Karpas-422 (cell line): ENCODE data around the gene HNF4A. TPM values are rescaled to one million over a fixed set of nuclear protein-coding genes. Genes with fewer than 3 reads are reported as not detected.

Experiments
- DNase-seq: peaks from one replicate; pipeline ENCODE4 v3.0.0-alpha.2; 2015
- H2AFZ ChIP-seq: fragments of 200-600 bp; sonication (generic); 2 replicates; pipeline ENCODE4 v1.6.1; 2014; ENCODE audit warnings: antibody characterized with exemption, low read length, mixed read lengths
- H3K27ac ChIP-seq: fragments of 200-600 bp; sonication (generic); 2 replicates; pipeline ENCODE4 v1.5.1; 2014; ENCODE audit warnings: mild to moderate bottlenecking, low read length, moderate library complexity
- H3K27me3 ChIP-seq: fragments of 200-600 bp; sonication (generic); 2 replicates; pipeline ENCODE4 v1.6.1; 2014; ENCODE audit warnings: low read length, mixed read lengths
- H3K36me3 ChIP-seq: fragments of 200-600 bp; sonication (generic); 2 replicates; pipeline ENCODE4 v1.6.1; 2014; ENCODE audit warnings: low read length, mixed read lengths; ENCODE audit not compliant: insufficient read depth
- H3K4me1 ChIP-seq: fragments of 200-600 bp; sonication (generic); 2 replicates; pipeline ENCODE4 v1.6.1; 2014; ENCODE audit warnings: mild to moderate bottlenecking, low read length, mixed read lengths
- H3K4me2 ChIP-seq: fragments of 200-600 bp; sonication (generic); 2 replicates; pipeline ENCODE4 v1.6.1; 2014; ENCODE audit warnings: low read length, low read depth, mild to moderate bottlenecking; ENCODE audit not compliant: poor library complexity, severe bottlenecking
- H3K4me3 ChIP-seq: fragments of 200-600 bp; sonication (generic); 2 replicates; pipeline ENCODE4 v1.5.1; 2014; ENCODE audit warnings: mild to moderate bottlenecking, antibody characterized with exemption, low read length, mixed read lengths
- H3K79me2 ChIP-seq: fragments of 200-600 bp; sonication (generic); 2 replicates; pipeline ENCODE4 v1.6.1; 2014; ENCODE audit warnings: mild to moderate bottlenecking, low read length, mixed read lengths
- H3K9ac ChIP-seq: fragments of 200-600 bp; sonication (generic); 2 replicates; pipeline ENCODE4 v1.6.0; 2014; ENCODE audit warnings: low read length
- H3K9me2 ChIP-seq: fragments of 200-600 bp; sonication (generic), shearing (Covaris generic); replicated peaks from 2 replicates; pipeline ENCODE4 v1.6.0; 2014; ENCODE audit warnings: mild to moderate bottlenecking, low read length, moderate library complexity; ENCODE audit not compliant: insufficient read depth
- H3K9me3 ChIP-seq: fragments of 300-700, 200-600 bp; sonication (generic); 2 replicates; pipeline ENCODE4 v1.6.1; 2014; ENCODE audit warnings: low read length, mixed read lengths
- H4K20me1 ChIP-seq: fragments of 200-600 bp; sonication (generic); 2 replicates; pipeline ENCODE4 v1.6.1; 2014; ENCODE audit warnings: mild to moderate bottlenecking, antibody characterized with exemption, low read length, low read depth; ENCODE audit not compliant: insufficient read depth
- total RNA-seq: library from RNA; depleted of rRNA; stranded (reverse); fragments of >200 nt; shearing (Covaris generic); gene quantifications from 2 replicates; pipeline ENCODE4 v1.2.3, GENCODE V29; 2014; ENCODE audit warnings: low replicate concordance

Gene HNF4A
- total RNA-seq, 1 experiment from 2014 or later: not detected

- DNase-seq: no peak
- H3K4me2 ChIP-seq: no peak overlapping the region
- H4K20me1 ChIP-seq: no peaks in the 10 kb centered on the region
- H3K4me1 ChIP-seq: no peaks in the 10 kb centered on the region
- H3K27ac ChIP-seq: no peak overlapping the region
- H3K4me3 ChIP-seq: no peak overlapping the region
- peaks cover 3% of the 10 kb centered on the region; the same call in 1 of the 2 replicates for H3K27me3 ChIP-seq
- H3K9me2 ChIP-seq: no peaks in the 10 kb centered on the region
- H2AFZ ChIP-seq: no peak overlapping the region
- no peaks in the 10 kb centered on the region for H3K36me3 ChIP-seq
- no peak overlapping the region for H3K9ac ChIP-seq
- H3K9me3 ChIP-seq: no peaks in the 10 kb centered on the region
- no peaks in the 10 kb centered on the region for H3K79me2 ChIP-seq
These were observed 95.5 kb downstream of the HNF4A start for GRCh38 chr20:44450903-44451450.

DNA sequence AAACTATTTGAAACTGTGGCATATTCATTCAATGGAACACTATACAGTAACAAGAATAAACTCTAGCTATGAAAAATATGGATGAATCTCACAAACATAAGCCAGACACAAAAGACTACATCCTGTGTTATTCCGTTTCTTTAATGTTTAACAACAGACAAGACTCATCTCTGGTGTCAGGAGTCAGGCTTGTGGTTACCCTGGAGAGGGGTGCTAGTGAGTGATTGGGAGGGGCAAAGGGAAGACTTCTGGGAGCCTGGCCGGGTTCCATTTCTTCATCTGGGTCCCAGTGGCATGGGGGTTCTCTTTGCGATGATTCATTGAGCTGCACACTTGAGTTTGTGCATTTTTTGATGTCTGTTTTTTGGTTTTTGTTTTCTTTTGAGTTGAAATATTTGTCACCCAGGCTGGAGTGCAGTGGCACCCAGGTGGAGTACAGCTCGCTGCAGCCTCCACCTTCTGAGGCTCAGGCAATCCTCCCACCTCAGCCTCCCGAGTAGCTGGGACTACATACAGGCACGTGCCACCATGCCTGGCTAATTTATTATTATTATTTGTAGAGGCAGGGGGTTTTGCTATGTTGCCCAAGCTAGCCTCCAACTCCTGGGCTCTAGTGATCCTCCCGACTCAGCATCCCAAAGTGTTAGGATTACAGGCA lies 98.9 kb downstream of the HNF4A start:
- no peaks in the 10 kb centered on the region for H3K4me1 ChIP-seq
- H4K20me1 ChIP-seq: no peaks in the 10 kb centered on the region
- no peak overlapping the region for H3K27ac ChIP-seq
- H3K36me3 ChIP-seq: no peaks in the 10 kb centered on the region
- no peaks in the 10 kb centered on the region for H3K9me2 ChIP-seq
- H3K4me2 ChIP-seq: no peak overlapping the region
- no peaks in the 10 kb centered on the region for H3K27me3 ChIP-seq
- H3K79me2 ChIP-seq: no peaks in the 10 kb centered on the region
- DNase-seq: no peak
- H2AFZ ChIP-seq: no peak overlapping the region
- no peaks in the 10 kb centered on the region for H3K9me3 ChIP-seq
- H3K4me3 ChIP-seq: no peak overlapping the region
- H3K9ac ChIP-seq: no peak overlapping the region

- H3K27ac ChIP-seq: no peak overlapping the region
- no peaks in the 10 kb centered on the region for H3K79me2 ChIP-seq
- no peaks in the 10 kb centered on the region for H3K9me2 ChIP-seq
- no peak overlapping the region for H2AFZ ChIP-seq
- H3K36me3 ChIP-seq: no peaks in the 10 kb centered on the region
- H3K4me3 ChIP-seq: no peak overlapping the region
- no peak overlapping the region for H3K9ac ChIP-seq
- H3K4me1 ChIP-seq: no peaks in the 10 kb centered on the region
- no peaks in the 10 kb centered on the region for H3K9me3 ChIP-seq
- H4K20me1 ChIP-seq: no peaks in the 10 kb centered on the region
- DNase-seq: no peak
- no peaks in the 10 kb centered on the region for H3K27me3 ChIP-seq
- H3K4me2 ChIP-seq: no peak overlapping the region
These were observed 99.6 kb downstream of the HNF4A start for GRCh38 chr20:44455126-44455525.

- no peaks in the 10 kb centered on the region for H3K9me2 ChIP-seq
- no peak overlapping the region for H3K27ac ChIP-seq
- H3K27me3 ChIP-seq: no peaks in the 10 kb centered on the region
- no peak for DNase-seq
- no peaks in the 10 kb centered on the region for H3K79me2 ChIP-seq
- no peak overlapping the region for H2AFZ ChIP-seq
- H3K4me2 ChIP-seq: no peak overlapping the region
- H3K4me1 ChIP-seq: no peaks in the 10 kb centered on the region
- H3K9ac ChIP-seq: no peak overlapping the region
- H3K9me3 ChIP-seq: no peaks in the 10 kb centered on the region
- H4K20me1 ChIP-seq: no peaks in the 10 kb centered on the region
- H3K36me3 ChIP-seq: no peaks in the 10 kb centered on the region
- H3K4me3 ChIP-seq: no peak overlapping the region
These were observed 101.1 kb downstream of the HNF4A start for GRCh38 chr20:44456611-44457010.

DNA sequence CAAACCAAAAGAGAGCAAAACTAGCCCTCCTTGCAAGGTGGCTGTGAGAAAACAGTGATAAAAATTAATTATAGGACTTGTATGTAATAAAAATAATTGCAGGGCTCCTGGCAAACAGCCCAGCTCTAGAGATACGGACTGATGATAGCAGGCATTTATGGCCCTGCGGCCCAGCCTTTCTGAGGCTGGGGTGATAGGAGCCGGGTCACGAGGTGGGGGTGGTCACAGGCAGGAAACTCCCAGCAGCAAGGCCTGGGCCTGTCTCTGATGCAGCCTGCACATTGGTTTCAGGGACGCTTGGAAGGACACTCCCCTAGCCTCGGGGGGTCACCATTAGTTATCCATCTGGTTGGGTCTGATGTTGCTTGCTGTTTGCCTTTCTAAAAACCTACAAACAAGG lies 101.5 kb downstream of the HNF4A start:
- Histone ChIP-seq H3K9me3 (no peaks in the 10 kb centered on the region), H3K4me1 (no peaks in the 10 kb centered on the region), H2AFZ (no peak overlapping the region), H3K79me2 (no peaks in the 10 kb centered on the region), H3K4me2 (no peak overlapping the region), H4K20me1 (no peaks in the 10 kb centered on the region), H3K4me3 (no peak overlapping the region), H3K9me2 (no peaks in the 10 kb centered on the region), H3K9ac (no peak overlapping the region), H3K27me3 (no peaks in the 10 kb centered on the region), H3K27ac (no peak overlapping the region), H3K36me3 (no peaks in the 10 kb centered on the region)
- no peak for DNase-seq

DNA sequence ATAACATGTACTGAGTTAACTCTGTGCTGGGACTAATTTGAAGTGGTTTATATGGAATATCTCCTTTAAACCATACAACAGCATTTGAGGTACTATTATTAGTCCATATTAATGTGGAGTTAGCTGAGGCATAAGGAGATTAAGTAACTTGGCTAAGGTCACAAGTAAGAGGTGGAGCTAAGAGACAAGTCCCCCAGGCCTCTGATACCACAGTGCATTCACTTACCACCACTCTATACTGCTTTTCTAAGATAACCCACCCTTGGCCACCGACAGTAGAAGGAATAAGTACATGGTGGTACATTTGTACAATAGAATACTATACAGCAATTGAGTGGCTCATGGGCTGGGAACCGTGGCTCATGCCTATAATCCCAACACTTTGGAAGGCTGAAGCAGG lies 103.8 kb downstream of the HNF4A start:
- Histone ChIP-seq H3K4me1 (no peaks in the 10 kb centered on the region), H3K27me3 (no peaks in the 10 kb centered on the region), H3K4me2 (no peak overlapping the region), H3K36me3 (no peaks in the 10 kb centered on the region), H3K4me3 (no peak overlapping the region), H3K9ac (no peak overlapping the region), H3K9me3 (no peaks in the 10 kb centered on the region), H4K20me1 (no peaks in the 10 kb centered on the region), H2AFZ (no peak overlapping the region), H3K9me2 (no peaks in the 10 kb centered on the region), H3K79me2 (no peaks in the 10 kb centered on the region), H3K27ac (no peak overlapping the region)
- DNase-seq: no peak

GRCh38 chr20:44460795-44461141 lies 105.3 kb downstream of the HNF4A start:
- peak; percentile 74 for DNase-seq
- Histone ChIP-seq H3K4me3 (no peak overlapping the region), H3K4me1 (no peaks in the 10 kb centered on the region), H3K27me3 (no peaks in the 10 kb centered on the region), H4K20me1 (no peaks in the 10 kb centered on the region), H3K9me3 (no peaks in the 10 kb centered on the region), H2AFZ (no peak overlapping the region), H3K9me2 (no peaks in the 10 kb centered on the region), H3K36me3 (no peaks in the 10 kb centered on the region), H3K4me2 (no peak overlapping the region), H3K9ac (no peak overlapping the region), H3K27ac (no peak overlapping the region), H3K79me2 (no peaks in the 10 kb centered on the region)

GRCh38 chr20:44461142-44461802 lies 105.8 kb downstream of the HNF4A start:
- H3K9me3 ChIP-seq: no peaks in the 10 kb centered on the region
- H3K27ac ChIP-seq: no peak overlapping the region
- no peak for DNase-seq
- H3K9ac ChIP-seq: no peak overlapping the region
- no peaks in the 10 kb centered on the region for H3K36me3 ChIP-seq
- H3K4me3 ChIP-seq: no peak overlapping the region
- H3K27me3 ChIP-seq: no peaks in the 10 kb centered on the region
- H2AFZ ChIP-seq: no peak overlapping the region
- H3K9me2 ChIP-seq: no peaks in the 10 kb centered on the region
- H3K4me2 ChIP-seq: no peak overlapping the region
- no peaks in the 10 kb centered on the region for H3K79me2 ChIP-seq
- H4K20me1 ChIP-seq: no peaks in the 10 kb centered on the region
- no peaks in the 10 kb centered on the region for H3K4me1 ChIP-seq
